Left lung (tissue), 10 donors: Measurements from ENCODE around the gene PDCD2L. TPM values are rescaled to one million over a fixed set of nuclear protein-coding genes. Genes with fewer than 3 reads are reported as not detected.
A peak's percentile ranks its signal among the peaks of the same experiment; 100 is the strongest.

ENCODE experiments used
- ATAC-seq: fragments of 200-7000 bp; cut with Tn5 transposase; one replicate; pipeline ENCODE4 v1.9.1; 2020; ENCODE audit warnings: moderate library complexity
- DNase-seq, 4 donors: peaks; one replicate each; pipeline ENCODE4 v3.0.0-alpha.2; 2013 to 2020
- H3K27ac ChIP-seq, 2 donors: fragments of 200-600 bp; sonication (generic) in 1 of 2; one replicate each; pipeline versions ENCODE4 v1.5.0 to v1.8.0; 2020 to 2021
- H3K27me3 ChIP-seq, 2 donors: fragments of 200-600 bp; sonication (generic) in 1 of 2; one replicate each; pipeline versions ENCODE4 v1.5.0 to v1.8.0; 2020 to 2021
- H3K36me3 ChIP-seq, 2 donors: fragments of 200-600 bp; sonication (generic) in 1 of 2; one replicate each; pipeline versions ENCODE4 v1.5.0 to v1.8.0; 2020 to 2021
- H3K4me1 ChIP-seq, 2 donors: fragments of 200-600 bp; one replicate each; pipeline ENCODE4 v1.8.0; 2021
- H3K4me3 ChIP-seq, 2 donors: fragments of 200-600 bp; sonication (generic) in 1 of 2; one replicate each; pipeline versions ENCODE4 v1.5.0 to v1.8.0; 2020 to 2021; ENCODE audit warnings: mild to moderate bottlenecking in 1 of 2
- H3K9me3 ChIP-seq, 2 donors: fragments of 200-600 bp; sonication (generic) in 1 of 2; one replicate each; pipeline versions ENCODE4 v1.5.0 to v1.8.0; 2020 to 2021
- intact Hi-C, 2 donors: fragments of 100-400 bp; cut with DNase I; formaldehyde crosslinking; loops; one replicate each; pipeline versions ENCODE4 v1.11.2 to v1.14.2; 2022
- polyA plus RNA-seq, 6 donors: library from polyadenylated mRNA; unstranded; fragments of 120-200 nt; gene quantifications; one replicate each; pipeline ENCODE4 v1.2.1, GENCODE V29; 2013; ENCODE audit not compliant: insufficient read length in 6 of 6
- total RNA-seq, 2 donors: library from RNA; stranded (reverse); fragmentation: NEBNext Ultra II Directional; extraction: Animal tissue kit (Norgen Biotek cat#: 25700); gene quantifications; one replicate each; pipeline ENCODE4 v1.2.1, GENCODE V29; 2021
- TF ChIP-seq, protein P1 (sequence below), 2 donors: fragments of 200-600 bp; sonication (generic) in 1 of 2; IDR thresholded peaks; one replicate each; pipeline versions ENCODE4 v1.5.0 to v1.8.0; 2021; ENCODE audit warnings: antibody characterized with exemption in 2 of 2
- donor health status: DM: no; HTN: yes; CAD: no.
- donor health status: DM: no; HTN: no; CAD: no.

PDCD2L gene
- total and polyA plus RNA-seq, 8 donors: 5.0 to 14.7 (median 12.0) TPM

DNA sequence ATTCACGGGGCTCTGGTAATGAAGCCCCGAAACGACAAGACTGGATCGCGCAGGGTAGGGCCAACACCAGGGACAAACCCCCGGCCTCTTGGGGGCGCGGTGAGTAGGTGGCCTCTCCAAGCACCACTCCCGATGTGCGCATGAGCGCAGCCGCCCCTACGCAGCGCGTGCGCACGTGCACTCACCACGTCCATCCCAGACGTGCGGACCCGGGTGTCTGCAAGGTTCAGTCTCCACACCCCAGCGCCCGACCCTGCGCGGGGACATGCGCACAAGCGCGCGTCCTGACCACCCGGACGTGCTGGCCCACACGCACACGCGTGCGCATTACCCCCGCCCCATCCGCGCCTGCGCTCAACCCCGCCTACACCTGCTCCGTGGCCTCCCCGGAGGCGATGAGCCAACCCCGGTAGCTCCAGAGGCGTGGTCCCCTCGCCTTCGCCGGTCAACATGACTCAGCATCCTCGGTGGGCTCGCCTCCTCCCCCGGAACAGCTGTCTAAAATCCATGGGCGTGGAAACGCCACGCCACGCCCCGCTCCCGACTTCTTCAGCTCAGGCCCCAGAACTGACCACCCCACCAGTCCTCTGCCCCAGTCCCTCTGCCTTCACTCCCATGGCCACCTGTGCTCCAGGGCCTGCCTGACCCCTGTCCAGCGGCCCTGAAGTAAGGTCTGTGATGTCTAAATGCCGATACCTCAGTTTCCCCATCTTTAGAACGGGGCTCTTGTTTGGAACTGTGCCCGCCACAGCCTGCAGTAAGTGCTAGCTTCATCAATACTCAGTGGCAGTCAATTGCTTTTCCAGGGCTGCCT is 44.9 kb upstream of the PDCD2L start:
- peak; percentile 95 for ATAC-seq
- peak; percentile 89 to 99 (median 98) for DNase-seq
- Histone ChIP-seq H3K4me3 (peak overlapping the region; percentile 32 to 46), H3K9me3 (no peaks in the 10 kb centered on the region), H3K36me3 (peaks cover 0 to 9% of the 10 kb centered on the region in 2 donors), H3K27me3 (no peaks in the 10 kb centered on the region), H3K4me1 (peaks cover 5 to 16% of the 10 kb centered on the region in 2 donors), H3K27ac (peak overlapping the region; percentile 82 to 90)
- intact Hi-C loops: no loop called here
- TF ChIP-seq, protein P1, sequence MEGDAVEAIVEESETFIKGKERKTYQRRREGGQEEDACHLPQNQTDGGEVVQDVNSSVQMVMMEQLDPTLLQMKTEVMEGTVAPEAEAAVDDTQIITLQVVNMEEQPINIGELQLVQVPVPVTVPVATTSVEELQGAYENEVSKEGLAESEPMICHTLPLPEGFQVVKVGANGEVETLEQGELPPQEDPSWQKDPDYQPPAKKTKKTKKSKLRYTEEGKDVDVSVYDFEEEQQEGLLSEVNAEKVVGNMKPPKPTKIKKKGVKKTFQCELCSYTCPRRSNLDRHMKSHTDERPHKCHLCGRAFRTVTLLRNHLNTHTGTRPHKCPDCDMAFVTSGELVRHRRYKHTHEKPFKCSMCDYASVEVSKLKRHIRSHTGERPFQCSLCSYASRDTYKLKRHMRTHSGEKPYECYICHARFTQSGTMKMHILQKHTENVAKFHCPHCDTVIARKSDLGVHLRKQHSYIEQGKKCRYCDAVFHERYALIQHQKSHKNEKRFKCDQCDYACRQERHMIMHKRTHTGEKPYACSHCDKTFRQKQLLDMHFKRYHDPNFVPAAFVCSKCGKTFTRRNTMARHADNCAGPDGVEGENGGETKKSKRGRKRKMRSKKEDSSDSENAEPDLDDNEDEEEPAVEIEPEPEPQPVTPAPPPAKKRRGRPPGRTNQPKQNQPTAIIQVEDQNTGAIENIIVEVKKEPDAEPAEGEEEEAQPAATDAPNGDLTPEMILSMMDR (IDR thresholded peaks at IDR 0.05): peak; percentile 37 to 42

DNA sequence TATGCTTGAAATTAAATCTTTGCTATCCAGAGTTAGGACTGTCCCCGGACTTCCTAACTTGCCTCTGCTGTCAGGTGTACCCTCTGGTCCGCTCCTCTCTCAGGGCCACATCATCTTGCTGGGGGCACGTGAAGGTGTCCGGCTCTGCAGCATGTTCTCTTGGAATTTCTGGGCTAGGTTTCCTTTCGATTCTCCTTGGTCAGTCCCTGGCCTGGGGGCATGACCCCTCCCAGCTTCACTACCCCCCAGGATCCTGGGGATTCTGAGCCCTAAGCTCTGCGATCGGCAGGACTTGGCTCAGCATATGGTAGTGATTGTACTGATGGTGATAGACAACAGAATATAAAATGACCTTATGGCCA is 44.3 kb upstream of the PDCD2L start:
- H3K4me1 ChIP-seq: peaks cover 5 to 21% of the 10 kb centered on the region in 2 donors
- ATAC-seq (no peak), DNase-seq (peak in 1 of 4 donors; percentile 36)
- peaks cover 0 to 4% of the 10 kb centered on the region in 2 donors for H3K36me3 ChIP-seq
- no peaks in the 10 kb centered on the region for H3K9me3 ChIP-seq
- TF ChIP-seq, protein P1 (IDR thresholded peaks at IDR 0.05): no peak
- H3K27me3 ChIP-seq: no peaks in the 10 kb centered on the region
- H3K4me3 ChIP-seq: peak overlapping the region; percentile 32 to 46
- H3K27ac ChIP-seq: peak overlapping the region; percentile 82 to 90
- intact Hi-C loops: no loop called here

DNA sequence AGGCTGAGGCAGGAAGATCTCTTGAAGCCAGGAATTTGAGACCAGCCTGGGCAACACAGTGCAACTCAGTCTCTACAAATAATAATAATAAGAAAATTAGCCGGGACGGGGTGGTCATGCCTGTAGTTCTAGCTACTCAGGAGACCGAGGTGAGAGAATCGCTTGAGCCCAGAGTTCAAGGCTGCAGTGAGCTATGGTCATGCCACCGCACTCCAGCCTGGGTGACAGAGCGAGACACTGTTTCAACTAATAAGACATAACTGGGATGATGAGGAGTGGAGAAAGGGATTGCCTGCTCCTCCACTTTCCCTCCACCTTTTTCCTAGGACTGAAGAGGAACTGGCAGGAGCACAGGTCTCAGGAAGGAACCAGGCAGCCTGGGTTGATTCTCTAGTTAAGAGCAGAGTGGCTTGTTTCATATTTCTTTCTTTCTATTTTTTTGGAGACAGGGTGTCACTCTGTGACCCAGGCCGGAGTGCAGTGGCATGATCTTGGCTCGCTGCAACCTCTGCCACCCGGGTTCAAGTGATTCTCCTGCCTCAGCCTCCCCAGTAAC is 43.8 kb upstream of the PDCD2L start:
- Histone ChIP-seq H3K27ac (peak overlapping the region in 1 of 2 donors; percentile 82), H3K36me3 (no peaks in the 10 kb centered on the region), H3K4me3 (no peak overlapping the region), H3K4me1 (peaks cover 5 to 21% of the 10 kb centered on the region in 2 donors), H3K9me3 (no peaks in the 10 kb centered on the region), H3K27me3 (no peaks in the 10 kb centered on the region)
- DNase-seq: peak in 1 of 4 donors; percentile 4
- ATAC-seq: no peak
- TF ChIP-seq, protein P1 (IDR thresholded peaks at IDR 0.05): no peak
- intact Hi-C loops: no loop called here

DNA sequence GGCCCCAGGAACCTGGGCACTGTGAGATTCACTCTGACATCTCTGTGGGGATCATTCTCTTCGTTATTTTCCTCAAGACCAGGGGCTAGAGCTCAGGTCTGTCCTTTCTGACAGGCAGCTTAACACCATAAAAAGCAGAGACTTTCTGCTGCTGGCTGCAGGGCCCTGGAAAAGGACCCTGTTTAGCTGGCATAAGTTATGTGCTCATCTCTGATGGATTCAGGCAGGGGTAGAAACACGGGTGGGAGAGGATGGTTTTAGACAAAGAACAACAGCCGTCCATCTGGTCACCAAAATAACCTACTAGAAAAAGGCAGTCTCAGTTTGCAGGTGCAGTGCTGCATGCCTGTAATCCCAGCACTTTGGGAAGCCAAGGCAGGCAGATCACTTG is 41.5 kb upstream of the PDCD2L start:
- Histone ChIP-seq H3K4me1 (peaks cover 16 to 44% of the 10 kb centered on the region in 2 donors), H3K27ac (no peak overlapping the region), H3K4me3 (no peak overlapping the region), H3K9me3 (no peaks in the 10 kb centered on the region), H3K27me3 (no peaks in the 10 kb centered on the region), H3K36me3 (peaks cover 0 to 8% of the 10 kb centered on the region in 2 donors)
- TF ChIP-seq, protein P1 (IDR thresholded peaks at IDR 0.05): no peak
- DNase-seq: peak in 1 of 4 donors; percentile 17
- intact Hi-C loops: no loop called here
- no peak for ATAC-seq

DNA sequence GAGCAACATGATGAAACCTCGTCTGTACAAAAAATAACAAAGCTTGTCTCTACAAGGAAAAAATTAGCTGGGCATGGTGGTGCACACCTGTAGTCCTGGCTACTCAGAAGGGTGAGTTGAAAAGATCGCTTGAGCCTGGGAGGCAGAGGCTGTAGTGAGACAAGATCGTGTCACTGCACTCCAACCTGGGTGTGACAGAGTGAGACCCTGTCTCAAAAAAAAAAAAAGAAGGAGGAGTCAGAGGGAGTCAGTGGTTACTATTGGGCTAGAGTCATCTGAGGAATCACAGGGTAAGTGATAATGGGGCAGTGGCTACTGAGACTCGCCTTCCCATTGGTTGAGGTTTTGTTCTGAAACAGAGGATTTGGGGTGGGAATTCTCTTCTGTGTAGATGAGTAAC is 41.1 kb upstream of the PDCD2L start:
- Histone ChIP-seq H3K4me1 (peaks cover 16 to 48% of the 10 kb centered on the region in 2 donors), H3K27me3 (no peaks in the 10 kb centered on the region), H3K36me3 (peaks cover 0 to 12% of the 10 kb centered on the region in 2 donors), H3K27ac (no peak overlapping the region), H3K9me3 (no peaks in the 10 kb centered on the region), H3K4me3 (no peak overlapping the region)
- TF ChIP-seq, protein P1 (IDR thresholded peaks at IDR 0.05): no peak
- peak in 1 of 4 donors; percentile 0 for DNase-seq
- intact Hi-C loops: no loop called here
- no peak for ATAC-seq
